HepG2 (cell line): Measurements from ENCODE around the gene RNF208. TPM values are rescaled to one million over a fixed set of nuclear protein-coding genes. Genes with fewer than 3 reads are reported as not detected.

ENCODE experiments used
- ATAC-seq: fragments of 200-7000 bp; cut with Tn5 transposase; 3 replicates; pipeline ENCODE4 v1.9.1; 2020; ENCODE audit warnings: mild to moderate bottlenecking, moderate library complexity
- BruUV-seq: library from RNA; stranded (reverse); fragments of 400-500 nt; replicated peaks from 2 replicates; lab custom pipeline; 2021; lab: Mats Ljungman, UMichigan
- CTCF ChIA-PET: fragments of 300-600 bp; formaldehyde crosslinking; extraction: SDS; loops from one replicate; lab custom pipeline; 2021; ENCODE audit warnings: low total read pairs, inconsistent platforms, low intra/inter-chr PET ratio; lab: Yijun Ruan, JAX
- POLR2A ChIA-PET: fragments of 350-600 bp; sonication (Branson Sonifier 250); formaldehyde crosslinking; loops from one replicate; lab custom pipeline; 2020; ENCODE audit warnings: antibody characterized with exemption, inconsistent platforms; lab: Yijun Ruan, JAX
- DNase-seq: peaks from one replicate; pipeline ENCODE4 v3.0.0-alpha.2; 2015; ENCODE audit warnings: low spot score
- FAIRE-seq: peaks from 3 replicates; lab custom pipeline; 2011; peaks lifted over from hg19 to GRCh38; lab: Jason Lieb, UNC
- H2AFZ ChIP-seq: one replicate; pipeline ENCODE4 v1.6.1; 2011; ENCODE audit warnings: low read length, inconsistent platforms
- H3K27ac ChIP-seq: fragments of 300-600 bp; 3 replicates; pipeline ENCODE4 v1.8.0; 2011; ENCODE audit warnings: mixed run types, mild to moderate bottlenecking, mixed read lengths, low read length, inconsistent platforms; ENCODE audit not compliant: insufficient read depth; ENCODE audit errors: extremely low read length
- H3K27me3 ChIP-seq, 2 experiments: fragments of 200-600 bp in 1 of 2; 2 replicates in 1 of 2; 3 replicates in 1 of 2; pipeline versions ENCODE4 v1.6.0 to v1.8.0; 2011; ENCODE audit warnings: low read length in 2 of 2, mild to moderate bottlenecking in 2 of 2, moderate library complexity in 2 of 2, inconsistent platforms in 1 of 2; ENCODE audit not compliant: insufficient read depth in 2 of 2, control insufficient read depth in 1 of 2
- H3K36me3 ChIP-seq, 2 experiments: fragments of 200-600 bp in 1 of 2; replicated peaks in 1 of 2; 2 replicates in 1 of 2; 3 replicates in 1 of 2; pipeline versions ENCODE4 v1.5.1 to v1.8.0; 2011; ENCODE audit warnings: low read length in 2 of 2, inconsistent platforms in 1 of 2; ENCODE audit not compliant: insufficient read depth in 2 of 2, control insufficient read depth in 1 of 2
- H3K4me1 ChIP-seq: 2 replicates; pipeline ENCODE4 v1.5.1; 2012; ENCODE audit warnings: low read length, inconsistent platforms; ENCODE audit not compliant: insufficient read depth
- H3K4me2 ChIP-seq: 2 replicates; pipeline ENCODE4 v1.6.0; 2011; ENCODE audit warnings: low read depth, low read length, inconsistent platforms
- H3K4me3 ChIP-seq, 3 experiments: fragments of 200-600 bp in 1 of 3; sonication (generic), shearing (Covaris generic) in 1 of 3; replicated peaks in 1 of 3; 2 replicates each; pipeline ENCODE4 v1.5.1; 2011 to 2016; ENCODE audit warnings: low read length in 3 of 3, inconsistent platforms in 2 of 3, low read depth in 2 of 3, mild to moderate bottlenecking in 2 of 3, control low read depth in 1 of 3, mixed read lengths in 1 of 3; ENCODE audit not compliant: insufficient read depth in 1 of 3
- H3K79me2 ChIP-seq: one replicate; pipeline ENCODE4 v1.6.1; 2011; ENCODE audit warnings: low read length, inconsistent platforms; ENCODE audit not compliant: insufficient read depth
- H3K9ac ChIP-seq: 2 replicates; pipeline ENCODE4 v1.6.0; 2011; ENCODE audit warnings: mild to moderate bottlenecking, low read depth, low read length, inconsistent platforms; ENCODE audit not compliant: insufficient read depth
- H3K9me3 ChIP-seq: 2 replicates; pipeline ENCODE4 v1.5.1; 2012; ENCODE audit warnings: mild to moderate bottlenecking, low read length
- H4K20me1 ChIP-seq: 2 replicates; pipeline ENCODE4 v1.6.0; 2011; ENCODE audit warnings: inconsistent platforms, mild to moderate bottlenecking, low read length, moderate library complexity; ENCODE audit not compliant: insufficient read depth
- ETV5 ChIP-seq: IDR thresholded peaks from 2 replicates; pipeline ENCODE4 v1.6.1; 2018; ENCODE audit warnings: missing biosample characterization, missing genetic modification reagents, inconsistent platforms, borderline replicate concordance
- HDAC2 ChIP-seq: sonication (generic); formaldehyde crosslinking; IDR thresholded peaks from 2 replicates; pipeline ENCODE4 v1.4.0; 2020; ENCODE audit warnings: missing genetic modification reagents
- NAIF1 ChIP-seq: sonication (generic); formaldehyde crosslinking; IDR thresholded peaks from 2 replicates; pipeline ENCODE4 v1.5.0; 2020; ENCODE audit warnings: mild to moderate bottlenecking, missing genetic modification reagents, borderline replicate concordance
- RAD21 ChIP-seq: fragments of 450-650 bp; formaldehyde crosslinking; IDR thresholded peaks from 2 replicates; pipeline ENCODE4 v1.5.0; 2020; ENCODE audit warnings: mild to moderate bottlenecking
- REL ChIP-seq: sonication (generic); formaldehyde crosslinking; conservative IDR thresholded peaks from 2 replicates; pipeline ENCODE4 v1.8.0; 2022; ENCODE audit warnings: mild to moderate bottlenecking, missing genetic modification reagents, moderate library complexity
- RFX5 ChIP-seq: IDR thresholded peaks from 2 replicates; pipeline ENCODE4 v1.6.1; 2011; ENCODE audit warnings: low read depth, low read length, improper control_type of control experiment
- SAFB2 ChIP-seq: sonication (generic); formaldehyde crosslinking; IDR thresholded peaks from 2 replicates; pipeline ENCODE4 v1.5.1; 2020; ENCODE audit warnings: missing genetic modification reagents, low read depth, mild to moderate bottlenecking, borderline replicate concordance
- SRSF9 ChIP-seq: fragments of 200-400 bp; formaldehyde crosslinking; IDR thresholded peaks from 2 replicates; pipeline ENCODE4 v1.6.1; 2018; ENCODE audit warnings: borderline replicate concordance, mild to moderate bottlenecking, low read depth, low read length; ENCODE audit not compliant: insufficient read depth, poor library complexity, severe bottlenecking
- ZBTB20 ChIP-seq: sonication (generic); formaldehyde crosslinking; IDR thresholded peaks from 2 replicates; pipeline ENCODE4 v1.8.1; 2023; ENCODE audit warnings: missing genetic modification reagents, low read depth, mild to moderate bottlenecking, borderline replicate concordance
- ZBTB7A ChIP-seq: sonication (generic); formaldehyde crosslinking; IDR thresholded peaks from 2 replicates; pipeline ENCODE4 v1.8.0; 2022; ENCODE audit warnings: mild to moderate bottlenecking, missing genetic modification reagents
- ZNF160 ChIP-seq: sonication (generic); formaldehyde crosslinking; IDR thresholded peaks from 2 replicates; pipeline ENCODE4 v1.8.0; 2022; ENCODE audit warnings: mild to moderate bottlenecking, inconsistent platforms, missing genetic modification reagents
- ZNF224 ChIP-seq: sonication (generic); formaldehyde crosslinking; IDR thresholded peaks from 2 replicates; pipeline ENCODE4 v1.5.0; 2020; ENCODE audit warnings: mild to moderate bottlenecking, missing genetic modification reagents
- ZNF251 ChIP-seq: sonication (generic); formaldehyde crosslinking; IDR thresholded peaks from 2 replicates; pipeline ENCODE4 v1.9.0; 2021; ENCODE audit warnings: mild to moderate bottlenecking, missing genetic modification reagents
- ZNF317 ChIP-seq: sonication (generic); formaldehyde crosslinking; IDR thresholded peaks from 2 replicates; pipeline ENCODE4 v1.5.0; 2020; ENCODE audit warnings: mild to moderate bottlenecking, missing genetic modification reagents
- ZNF33B ChIP-seq: sonication (generic); formaldehyde crosslinking; IDR thresholded peaks from 2 replicates; pipeline ENCODE4 v1.5.1; 2020; ENCODE audit warnings: mild to moderate bottlenecking, missing genetic modification reagents
- ZNF501 ChIP-seq: sonication (generic); formaldehyde crosslinking; IDR thresholded peaks from 2 replicates; pipeline ENCODE4 v1.5.1; 2020; ENCODE audit warnings: mild to moderate bottlenecking, moderate library complexity, missing genetic modification reagents
- ZNF546 ChIP-seq: sonication (generic); formaldehyde crosslinking; conservative IDR thresholded peaks from 2 replicates; pipeline ENCODE4 v1.8.1; 2023; ENCODE audit warnings: mild to moderate bottlenecking, missing genetic modification reagents
- ZNF563 ChIP-seq: sonication (generic); formaldehyde crosslinking; IDR thresholded peaks from 2 replicates; pipeline ENCODE4 v1.8.0; 2022; ENCODE audit warnings: mild to moderate bottlenecking, moderate library complexity, missing genetic modification reagents
- ZNF768 ChIP-seq: sonication (generic); formaldehyde crosslinking; IDR thresholded peaks from 2 replicates; pipeline ENCODE4 v1.4.0; 2020; ENCODE audit warnings: missing genetic modification reagents
- ZSCAN20 ChIP-seq: sonication (generic); formaldehyde crosslinking; IDR thresholded peaks from 2 replicates; pipeline ENCODE4 v1.4.0; 2020; ENCODE audit warnings: missing genetic modification reagents, mild to moderate bottlenecking, borderline replicate concordance
- WGBS: methylation state at CpG from one replicate; pipeline ENCODE4 v1.1.6; 2017; ENCODE audit warnings: low lambda C conversion rate; 5-methylcytosine and 5-hydroxymethylcytosine counted together
- in situ Hi-C: cut with HindIII; loops from 2 replicates; pipeline ENCODE4 v1.10.0; 2017; ENCODE audit warnings: low pct_unique_long_range_greater_than_20kb; ENCODE audit not compliant: extremely low pct_ligation_motif_present
- intact Hi-C: fragments of 100-400 bp; cut with micrococcal nuclease; formaldehyde crosslinking; loops from one replicate; pipeline ENCODE4 v1.10.0; 2022; ENCODE audit not compliant: unreplicated experiment
- polyA plus RNA-seq, 8 experiments: library from polyadenylated mRNA; depleted of rRNA in 3 of 8; stranded (reverse) in 7 of 8; unstranded in 1 of 8; fragments of >200 nt; fragmentation: Illumina TruSeq in 4 of 8; extraction: Trizol in 4 of 8; gene quantifications; 2 replicates each; pipeline versions ENCODE4 v1.2.1 to v1.2.3, GENCODE V29; 2011 to 2016; ENCODE audit warnings: low read depth in 4 of 8, missing spikeins in 1 of 8, mixed read lengths in 1 of 8; ENCODE audit not compliant: insufficient read depth in 1 of 8
- total RNA-seq, 5 experiments: library from RNA; depleted of rRNA; stranded (reverse); fragments of >200 nt; fragmentation: Illumina TruSeq; extraction: Trizol; gene quantifications; 2 replicates each; pipeline ENCODE4 v1.2.3, GENCODE V29; 2016; ENCODE audit warnings: low read depth in 1 of 5
- TF ChIP-seq, protein P1 (sequence below): sonication (generic); formaldehyde crosslinking; IDR thresholded peaks from 2 replicates; pipeline ENCODE4 v1.8.0; 2022; ENCODE audit warnings: mild to moderate bottlenecking, missing genetic modification reagents, moderate library complexity
- TF ChIP-seq, protein P2 (sequence below): IDR thresholded peaks from 2 replicates; pipeline ENCODE4 v1.6.1; 2012; ENCODE audit warnings: inconsistent platforms

RNF208 gene
- total and polyA plus RNA-seq, 2 of the 13 experiments (the other 11 are each of a cell fraction or from before 2014, with no cell fraction given): 1.6 to 2.1 TPM

DNA sequence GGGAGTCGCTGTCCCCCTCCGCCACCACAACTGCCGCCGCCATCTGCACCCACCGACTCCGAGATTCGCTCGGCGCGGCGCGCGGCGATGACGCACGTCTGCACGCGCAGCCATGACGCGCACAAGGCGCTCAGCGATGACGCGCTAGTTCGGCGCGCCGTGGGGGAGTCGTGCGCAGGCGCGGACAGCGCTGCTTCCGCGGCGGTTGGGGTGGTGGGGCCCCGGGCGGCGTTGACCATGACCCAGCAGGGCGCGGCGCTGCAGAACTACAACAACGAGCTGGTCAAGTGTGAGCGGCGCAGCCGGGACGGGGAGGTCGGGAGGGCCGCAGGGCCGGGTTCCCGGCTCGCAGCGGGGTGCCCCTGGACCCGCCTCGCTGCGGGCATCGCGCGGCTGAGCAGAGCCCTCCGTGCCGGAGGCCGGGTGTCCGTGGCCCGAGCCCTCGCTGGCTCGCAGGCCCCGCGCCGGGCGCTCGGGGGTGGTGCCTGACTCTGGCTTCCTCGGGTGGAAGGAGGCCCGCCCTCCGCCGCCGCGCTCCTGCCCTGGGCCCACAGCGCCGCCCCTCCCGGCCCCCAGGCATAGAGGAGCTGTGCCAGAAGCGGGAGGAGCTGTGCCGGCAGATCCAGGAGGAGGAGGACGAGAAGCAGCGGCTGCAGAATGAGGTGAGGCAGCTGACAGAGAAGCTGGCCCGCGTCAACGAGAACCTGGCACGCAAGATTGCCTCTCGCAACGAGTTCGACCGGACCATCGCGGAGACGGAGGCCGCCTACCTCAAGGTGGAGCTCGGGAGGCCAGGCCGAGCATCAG, 33.3 kb downstream of the RNF208 start, which contains the start of the genes ANAPC2 and SSNA1 (continued):
- no peak for TF ChIP-seq ZBTB20
- peak; percentile 21; the same call in 1 of the 2 replicates for TF ChIP-seq ZNF160 (CRISPR knock-in tag)
- peak; percentile 98 for TF ChIP-seq HDAC2
- peak; percentile 78; the same call in 1 of the 2 replicates for TF ChIP-seq ZBTB7A (CRISPR knock-in tag)

DNA sequence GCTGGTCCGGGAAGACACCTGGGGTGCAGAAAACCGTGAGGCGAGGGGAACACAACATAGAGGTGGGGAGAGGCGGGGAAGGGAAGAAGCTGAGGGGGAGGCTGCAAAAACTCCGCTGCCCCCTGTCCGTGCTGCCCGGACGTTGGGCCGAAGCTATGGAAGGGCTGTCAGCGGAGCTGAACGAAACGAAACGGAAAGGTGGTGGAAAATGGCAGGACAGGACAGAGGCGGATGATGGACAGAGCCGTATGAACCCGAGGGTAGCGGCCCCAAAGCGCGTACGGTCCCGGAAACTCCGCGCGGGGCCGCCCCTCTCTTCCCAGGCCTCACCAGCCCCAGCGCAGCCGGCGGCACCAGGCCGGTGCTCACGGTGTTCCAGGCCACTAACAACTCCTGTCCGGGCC, 34.0 kb downstream of the RNF208 start:
- Histone ChIP-seq H3K27ac (peak overlapping the region; percentile 81), H3K27me3 (no peaks in the 10 kb centered on the region), H3K4me3 (peak overlapping the region; percentile 84 to 99 (median 97)), H3K9me3 (no peaks in the 10 kb centered on the region), H3K9ac (peak overlapping the region; percentile 87), H3K79me2 (peaks cover 26% of the 10 kb centered on the region), H2AFZ (no peak overlapping the region), H3K4me1 (peaks cover 28% of the 10 kb centered on the region), H4K20me1 (no peaks in the 10 kb centered on the region), H3K4me2 (peak overlapping the region; percentile 90), H3K36me3 (peaks cover 21 to 34% of the 10 kb centered on the region in 2 experiments; a peak in 4 of 5 replicates)
- peak; percentile 2; the same call in 2 of the 3 replicates for ATAC-seq
- WGBS: under 1% methylated on average over 14 of the region's 31 CpGs
- in situ Hi-C loops (loop anchor here (5.0 kb wide), 1 partner anchor 39 kb away; the partner anchor contains the start of genes CYSRT1 and RNF224), intact Hi-C loops (loop anchor here (1.0 to 2.0 kb wide), 3 partner anchors 17 to 39 kb away; partner anchors contain the start of genes NDOR1, RNF224 and TMEM203)
- ChIA-PET CTCF (interaction anchor here (1.1 to 2.6 kb wide), 3 partner anchors 12 to 48 kb away, joined by 4 to 19 read pairs (median 16); partner anchors contain the start of gene RNF224), POLR2A (interaction anchor here (1.0 to 3.8 kb wide), 13 partner anchors 10 to 66 kb away, joined by 5 to 52 read pairs (median 12); partner anchors contain the start of genes NDOR1, NELFB, RNF208 and TMEM203)
- TSS peak; percentile 77 for BruUV-seq
- FAIRE-seq: no peak
- DNase-seq: no peak
- TF ChIP-seq ZNF563 (CRISPR knock-in tag) (0 out of 2 replicates have a peak, but pooled peaks have one; percentile 0), ZNF317 (0 out of 2 replicates have a peak, but pooled peaks have one; percentile 1), RAD21 (no peak), RFX5 (no peak), NAIF1 (CRISPR knock-in tag) (no peak), ZNF768 (no peak), ZNF224 (no peak), ZNF251 (no peak), ZNF501 (CRISPR knock-in tag) (peak; percentile 73; the same call in 1 of the 2 replicates), SRSF9 (no peak), ZNF546 (CRISPR knock-in tag) (no peak), ZSCAN20 (CRISPR knock-in tag) (no peak), ZNF33B (CRISPR knock-in tag) (0 out of 2 replicates have a peak, but pooled peaks have one; percentile 4), REL (CRISPR knock-in tag) (0 out of 2 replicates have a peak, but pooled peaks have one; percentile 46), ETV5 (CRISPR knock-in tag) (no peak), SAFB2 (CRISPR knock-in tag) (peak; percentile 64; the same call in 1 of the 2 replicates)
- TF ChIP-seq, protein P1, sequence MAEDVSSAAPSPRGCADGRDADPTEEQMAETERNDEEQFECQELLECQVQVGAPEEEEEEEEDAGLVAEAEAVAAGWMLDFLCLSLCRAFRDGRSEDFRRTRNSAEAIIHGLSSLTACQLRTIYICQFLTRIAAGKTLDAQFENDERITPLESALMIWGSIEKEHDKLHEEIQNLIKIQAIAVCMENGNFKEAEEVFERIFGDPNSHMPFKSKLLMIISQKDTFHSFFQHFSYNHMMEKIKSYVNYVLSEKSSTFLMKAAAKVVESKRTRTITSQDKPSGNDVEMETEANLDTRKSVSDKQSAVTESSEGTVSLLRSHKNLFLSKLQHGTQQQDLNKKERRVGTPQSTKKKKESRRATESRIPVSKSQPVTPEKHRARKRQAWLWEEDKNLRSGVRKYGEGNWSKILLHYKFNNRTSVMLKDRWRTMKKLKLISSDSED (CRISPR knock-in tag): peak; percentile 32; the same call in 1 of the 2 replicates
- TF ChIP-seq, protein P2, sequence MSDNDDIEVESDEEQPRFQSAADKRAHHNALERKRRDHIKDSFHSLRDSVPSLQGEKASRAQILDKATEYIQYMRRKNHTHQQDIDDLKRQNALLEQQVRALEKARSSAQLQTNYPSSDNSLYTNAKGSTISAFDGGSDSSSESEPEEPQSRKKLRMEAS: no peak
